SIG-M5 treated with dmso at 0.1 percent for 504 hours (cell line): ENCODE results near the gene PFKFB1.
"Not testable (repeated sequence)": the region's sequence is repeated elsewhere in the genome, so short reads cannot be mapped to it uniquely, and the experiment has no call there.

Source experiments
- DNase-seq: peaks from one replicate; lab custom pipeline; 2025; ENCODE audit not compliant: unreplicated experiment; lab: John Stamatoyannopoulos, UW

The PFKFB1 gene

DNA sequence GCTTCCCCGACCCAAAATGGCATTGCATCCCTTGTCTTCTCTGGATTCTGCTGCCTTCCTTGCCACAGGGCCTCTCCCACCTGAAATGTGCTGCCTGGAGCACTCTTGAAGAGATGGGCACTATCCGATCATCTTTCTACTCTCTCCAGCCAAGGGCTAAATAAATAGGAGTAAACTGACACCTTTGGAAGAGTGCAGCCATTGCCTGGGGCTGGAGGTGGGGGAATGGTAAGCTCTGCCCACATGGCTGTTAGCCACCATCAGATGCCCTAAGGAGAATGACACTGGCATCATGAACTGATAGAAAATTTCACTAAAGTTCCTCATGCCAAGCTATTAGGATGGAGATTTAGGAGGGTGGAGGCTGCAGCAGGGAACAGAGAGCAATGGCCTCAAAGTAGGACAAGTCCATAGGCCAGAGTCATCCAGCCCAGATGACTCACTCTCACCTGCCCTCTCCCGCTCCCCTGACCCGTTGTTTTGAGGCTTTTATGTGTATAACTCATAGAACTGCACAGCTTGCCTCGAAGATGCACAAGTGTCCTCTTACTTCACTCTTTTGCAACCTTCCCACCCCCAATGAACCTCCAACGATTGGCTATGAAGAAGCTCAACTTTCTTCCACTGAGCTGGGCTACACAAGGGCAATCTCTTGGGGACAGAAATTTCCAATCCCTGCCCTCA is 822 bp upstream of the PFKFB1 start:
- DNase-seq = peak; percentile 43

DNA sequence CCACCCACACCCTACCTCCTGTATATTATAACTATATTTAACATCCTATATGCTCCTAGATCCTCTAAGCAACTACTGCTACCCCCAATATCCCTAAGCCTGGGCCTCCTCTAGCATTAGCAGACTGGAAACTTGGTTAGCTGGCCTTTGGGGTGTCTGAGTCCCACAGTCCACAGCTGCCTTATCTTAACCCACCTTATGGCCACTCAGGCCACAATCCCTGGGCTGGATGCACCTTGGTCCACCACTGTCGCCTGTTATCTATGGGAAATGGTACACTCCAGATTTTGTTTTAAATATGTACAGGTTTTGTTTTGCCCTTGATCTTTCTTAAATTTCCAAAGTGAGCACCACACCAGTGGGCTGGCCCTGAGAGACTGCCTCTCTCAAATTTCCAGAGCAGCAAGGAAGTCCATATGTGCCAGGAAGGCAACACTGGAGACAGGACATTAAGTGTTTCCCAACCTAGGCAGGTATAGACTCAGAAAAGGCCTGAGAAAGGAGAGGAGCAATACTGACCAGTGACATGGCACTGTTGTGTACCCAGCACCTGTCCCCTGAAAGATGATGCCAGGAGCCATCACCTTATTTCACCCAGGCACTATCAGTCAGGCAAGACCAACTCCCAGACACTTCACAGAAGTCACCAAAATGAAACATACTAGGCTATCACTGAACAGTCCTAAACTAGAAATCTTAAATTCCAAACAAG is 921 bp downstream of the PFKFB1 start:
- DNase-seq = no peak

DNA sequence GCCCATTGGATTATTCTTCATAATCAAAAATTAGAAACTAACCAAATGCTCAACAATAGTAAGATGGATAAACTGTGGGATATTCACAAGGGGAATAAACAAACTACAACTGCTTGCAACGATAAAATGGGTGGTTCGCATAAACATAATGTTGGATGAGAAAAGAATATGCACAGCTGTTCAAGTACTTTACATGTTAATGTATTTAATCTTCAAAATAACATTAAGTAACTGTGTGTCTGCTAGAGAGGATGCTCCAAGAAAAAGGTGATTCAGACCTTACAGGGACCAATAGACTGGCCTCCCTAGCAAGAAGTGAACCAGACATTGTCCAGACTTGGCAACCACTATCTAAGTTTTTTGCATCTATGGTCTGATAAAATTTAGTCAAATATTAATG is 2.3 kb downstream of the PFKFB1 start:
- no peak for DNase-seq

DNA sequence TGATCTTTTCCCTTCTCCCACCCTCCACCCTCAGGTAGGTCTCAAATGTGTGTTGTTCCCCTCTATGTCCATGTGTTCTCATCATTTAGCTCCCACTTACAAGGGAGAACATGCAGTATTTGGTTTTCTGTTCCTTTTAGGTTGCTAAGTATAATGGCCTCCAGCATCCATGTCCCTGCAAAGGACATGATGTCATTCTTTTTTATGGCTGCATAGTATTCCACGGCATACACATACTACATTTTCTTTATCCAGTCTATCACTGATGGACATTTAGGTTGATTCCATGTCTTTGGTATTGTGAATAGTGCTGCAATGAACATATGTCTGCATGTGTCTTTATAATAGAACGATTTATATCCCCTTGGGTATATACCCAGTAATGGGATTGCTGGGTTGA is 10.7 kb downstream of the PFKFB1 start:
- DNase-seq = not testable (repeated sequence)

DNA sequence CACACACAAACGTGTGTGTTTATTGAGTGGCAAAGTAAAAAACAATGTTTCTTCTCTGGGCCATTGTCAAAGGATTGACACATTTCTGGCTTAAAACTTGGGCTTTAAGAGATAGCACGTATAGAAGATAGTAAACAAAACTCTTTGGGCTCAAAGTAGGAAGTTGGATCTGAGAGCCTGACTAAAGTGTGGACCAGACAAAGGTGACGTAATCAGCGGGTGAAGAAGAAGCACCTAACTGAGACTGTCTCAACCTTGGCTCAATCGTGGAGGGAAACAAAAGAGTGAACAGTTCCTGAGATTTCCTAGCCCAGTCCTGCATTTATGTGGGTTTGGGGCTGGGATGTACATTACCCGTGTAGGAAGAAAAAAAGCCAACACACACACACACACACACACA is 13.7 kb downstream of the PFKFB1 start:
- peak; percentile 9 for DNase-seq

DNA sequence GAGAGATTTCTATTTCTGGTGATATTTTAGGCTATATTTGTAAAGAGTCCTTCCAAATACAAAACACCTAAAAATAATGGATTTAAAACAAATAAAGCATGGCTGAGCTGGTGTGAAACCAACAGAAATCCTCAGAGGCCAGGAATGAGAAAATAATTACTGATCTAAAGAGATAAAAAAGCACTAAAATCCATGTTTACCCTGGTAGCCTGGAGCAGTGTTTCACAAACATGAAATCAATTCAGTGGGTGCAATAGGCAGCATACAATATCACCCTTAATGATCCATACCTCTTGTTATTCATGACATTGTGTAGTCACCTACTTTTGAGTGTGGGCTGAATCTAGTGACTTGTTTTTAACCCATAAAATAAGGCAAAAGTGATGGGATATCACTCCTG is 14.6 kb downstream of the PFKFB1 start:
- DNase-seq = no peak

DNA sequence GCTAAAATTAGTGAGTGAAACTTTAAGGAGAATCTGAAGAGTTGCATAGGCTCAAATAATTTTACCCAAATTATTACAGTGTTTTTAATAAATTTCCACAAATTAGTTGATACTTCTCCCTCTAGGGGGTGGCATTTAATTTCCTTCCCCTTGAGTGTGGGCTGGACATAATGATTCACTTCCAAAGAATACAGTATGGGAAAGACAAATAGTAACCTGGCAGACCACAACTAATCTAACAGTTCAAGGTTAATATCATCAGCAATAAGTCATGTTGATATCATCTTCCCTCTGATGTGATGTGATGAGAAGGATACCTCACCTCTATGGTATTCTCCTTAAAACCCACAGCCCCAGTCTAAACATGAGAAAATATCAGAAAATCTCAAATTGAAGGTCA is 15.5 kb downstream of the PFKFB1 start:
- no peak for DNase-seq

DNA sequence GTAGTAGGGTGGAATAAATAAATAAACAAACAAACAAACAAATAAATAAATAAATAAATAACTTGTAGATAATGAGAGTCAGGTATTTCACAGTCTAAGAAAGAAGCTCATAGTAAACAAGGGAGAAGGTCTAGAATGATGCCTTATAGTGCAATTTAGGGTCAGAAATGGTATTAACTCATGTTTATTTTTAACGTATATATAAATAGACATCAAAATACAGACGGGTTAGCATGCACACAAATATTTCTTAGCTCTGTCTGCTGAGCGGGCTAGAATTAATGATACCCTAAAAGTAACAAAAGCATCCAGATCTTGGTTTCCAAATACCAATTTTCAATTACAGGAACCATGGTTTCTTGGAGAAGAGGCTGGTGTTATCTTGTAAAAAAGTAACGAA is 16.6 kb downstream of the PFKFB1 start:
- DNase-seq = no peak

DNA sequence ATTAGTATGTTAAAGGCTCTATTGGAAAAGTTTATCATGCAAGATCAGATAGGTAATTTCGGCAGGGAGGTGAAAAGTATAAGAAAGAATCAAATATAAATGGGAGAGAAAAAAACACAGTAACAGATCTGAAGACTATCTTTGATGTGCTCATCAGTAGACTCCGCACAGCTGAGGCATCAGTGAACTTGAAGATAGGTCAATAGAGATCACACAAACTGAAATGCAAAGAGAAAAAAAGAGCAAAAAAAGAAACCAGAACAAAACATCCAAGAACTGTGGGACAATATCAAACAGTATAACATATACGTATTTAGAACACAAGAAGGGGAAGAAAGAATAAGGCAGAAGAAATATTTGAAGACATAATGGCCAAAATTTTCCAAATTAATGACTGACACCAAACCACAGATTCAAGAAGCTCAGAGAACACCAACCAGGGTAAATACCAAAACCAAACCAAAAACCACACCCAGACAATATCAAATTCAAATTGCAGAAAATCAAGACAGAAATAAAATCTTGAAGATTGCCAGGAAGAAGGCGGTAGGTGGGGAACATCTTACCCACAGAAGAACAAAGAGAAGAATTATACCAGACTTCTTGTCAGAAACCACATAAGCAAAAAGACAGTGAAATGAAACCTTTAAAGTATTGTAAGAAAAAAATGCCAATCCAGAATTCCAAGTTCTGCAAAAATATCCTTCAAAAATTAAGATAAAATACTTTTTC is 29.1 kb downstream of the PFKFB1 start:
- no peak for DNase-seq

DNA sequence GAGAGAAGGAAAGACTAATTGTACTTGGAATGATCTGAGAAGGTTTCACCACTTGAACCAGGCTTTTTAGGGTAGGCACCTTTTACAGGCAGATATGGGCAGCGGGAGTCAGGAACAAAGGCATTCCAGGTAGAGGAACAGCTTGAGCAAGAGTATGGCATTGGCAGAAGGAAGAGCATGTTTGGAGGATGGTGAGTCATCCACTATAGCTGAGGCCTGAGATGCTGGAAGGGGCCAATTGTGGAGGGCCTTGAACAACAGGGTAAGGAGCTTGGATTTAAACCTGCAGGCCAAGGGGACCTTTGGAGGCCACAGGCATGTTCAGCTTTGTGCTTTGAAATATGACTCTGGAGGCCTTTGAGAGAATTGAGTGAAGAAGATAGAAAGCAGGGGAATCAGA is 32.2 kb downstream of the PFKFB1 start:
- DNase-seq = no peak

DNA sequence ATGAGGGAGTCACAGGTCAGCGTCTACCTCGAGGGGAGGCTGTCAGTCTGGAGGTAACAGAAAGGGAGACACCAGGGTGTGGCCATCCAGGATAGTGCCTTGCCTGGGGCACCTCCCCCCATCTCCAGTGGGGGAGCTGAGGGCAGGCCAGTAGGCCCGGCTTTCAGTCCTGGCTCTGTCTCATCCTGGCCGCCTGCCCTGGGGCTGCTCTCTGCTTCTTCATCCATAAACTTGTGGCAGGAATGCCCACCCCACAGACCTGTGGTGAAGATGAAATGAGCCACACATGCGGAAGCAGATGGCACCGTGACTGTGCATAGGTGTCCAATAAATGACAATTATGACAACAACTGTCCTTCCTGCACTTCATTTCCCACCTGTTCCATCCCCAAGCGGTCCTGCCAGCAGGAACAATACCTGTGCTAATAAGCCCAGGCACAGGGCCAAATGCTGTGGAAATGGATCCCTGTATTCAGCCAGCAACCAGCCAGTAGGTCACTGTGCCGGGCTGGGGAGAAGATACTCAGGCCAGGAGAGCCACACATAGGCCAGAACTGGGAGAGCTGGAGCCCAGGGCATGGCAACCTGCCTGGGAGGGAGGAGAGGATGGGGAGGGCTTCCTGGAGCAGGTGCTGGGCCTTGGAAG is 43.1 kb downstream of the PFKFB1 start:
- DNase-seq = no peak

DNA sequence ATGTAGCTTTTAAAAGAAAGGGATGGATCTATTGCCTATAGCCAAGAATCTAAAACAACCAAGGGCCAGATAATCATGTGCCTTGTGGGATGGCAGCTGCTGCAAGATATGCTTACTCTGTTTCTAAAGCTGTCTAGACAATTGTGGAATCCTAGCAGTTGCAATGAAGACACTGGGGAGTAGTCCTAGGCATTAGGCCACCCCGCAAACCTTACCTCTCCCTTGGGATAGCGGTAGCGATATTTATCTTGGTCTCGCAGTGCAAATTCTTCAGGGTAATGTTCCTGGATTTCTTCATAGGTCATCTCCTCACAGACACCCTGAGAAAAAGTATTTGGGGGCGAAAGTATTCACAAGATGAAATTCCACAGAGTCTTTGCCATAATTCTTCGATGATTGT is 48.8 kb downstream of the PFKFB1 start:
- DNase-seq = no peak

DNA sequence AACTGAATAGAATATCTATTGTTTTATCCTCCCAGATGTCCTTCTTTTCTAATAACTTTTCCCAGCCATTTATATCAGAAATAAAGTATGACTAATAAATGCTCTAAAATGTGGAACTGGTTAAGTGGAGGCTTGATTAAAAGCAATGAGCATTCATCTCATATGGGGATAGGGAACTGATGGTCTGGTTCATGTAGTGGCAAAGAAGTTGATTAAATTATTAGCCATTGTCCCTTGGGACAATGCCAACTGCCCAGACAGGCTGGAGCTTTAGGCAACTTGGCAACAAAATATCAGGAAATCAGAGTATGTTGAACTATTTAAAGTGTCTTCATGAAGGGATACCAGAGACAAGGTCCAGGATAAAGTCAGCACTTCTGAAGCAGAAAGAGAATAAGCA is 49.2 kb downstream of the PFKFB1 start:
- no peak for DNase-seq

DNA sequence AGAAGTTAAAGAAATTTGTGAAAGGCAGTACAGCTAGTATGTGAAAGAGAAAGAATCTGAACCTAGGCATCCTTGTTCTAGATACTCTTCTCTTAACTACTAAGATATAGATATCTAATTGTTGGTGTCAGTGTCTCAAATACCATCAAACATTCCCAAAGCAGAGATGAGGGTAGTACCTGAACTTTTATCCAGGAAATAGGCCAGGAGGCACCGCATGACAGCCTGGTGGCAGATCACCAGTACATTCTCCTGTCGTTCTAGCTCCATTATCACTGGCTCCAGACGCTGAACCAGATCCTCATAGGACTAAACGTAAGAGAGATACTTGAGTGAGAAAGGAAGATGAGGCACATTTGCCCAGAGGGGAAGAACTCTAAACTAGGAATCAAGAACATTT is 56.6 kb downstream of the PFKFB1 start:
- no peak for DNase-seq

DNA sequence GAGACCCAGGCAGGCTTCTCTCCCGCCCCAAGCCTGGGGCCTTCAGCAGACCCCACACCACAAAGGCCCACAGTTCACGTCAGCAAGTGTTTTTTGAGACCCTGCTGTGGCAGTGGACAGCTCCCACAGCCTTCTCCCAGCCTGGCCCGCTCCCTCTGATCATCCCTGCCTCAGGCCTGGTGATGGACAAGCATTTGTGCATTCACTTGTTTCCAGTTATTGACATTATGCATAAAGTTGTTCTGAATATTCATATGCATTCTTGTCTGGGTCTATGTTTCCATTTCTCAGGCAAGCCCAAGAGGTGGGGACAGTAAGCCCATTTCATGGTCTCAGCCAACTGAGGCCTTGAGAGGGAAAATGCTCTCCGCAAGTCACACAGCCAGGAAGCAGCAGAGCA is 58.7 kb downstream of the PFKFB1 start:
- no peak for DNase-seq

DNA sequence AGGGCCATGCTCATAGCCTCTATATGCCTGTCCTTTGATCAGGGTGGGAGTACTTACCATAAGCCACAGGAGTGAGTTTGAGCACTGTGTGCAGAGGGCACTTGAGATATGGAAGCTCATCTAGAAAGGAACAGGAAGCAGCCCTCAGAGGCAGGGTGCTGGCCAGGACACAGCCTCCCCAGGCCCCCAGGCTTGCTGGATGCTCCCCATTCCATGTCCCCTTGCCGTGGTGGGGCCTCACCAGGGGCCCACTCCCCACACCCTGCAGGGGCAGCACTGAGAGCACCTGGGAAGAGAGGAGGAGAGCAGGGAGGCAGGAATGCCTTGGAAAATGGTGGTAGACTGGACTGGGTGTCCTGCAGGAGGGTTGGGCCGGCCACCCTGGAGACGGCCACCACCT is 59.1 kb downstream of the PFKFB1 start:
- no peak for DNase-seq

DNA sequence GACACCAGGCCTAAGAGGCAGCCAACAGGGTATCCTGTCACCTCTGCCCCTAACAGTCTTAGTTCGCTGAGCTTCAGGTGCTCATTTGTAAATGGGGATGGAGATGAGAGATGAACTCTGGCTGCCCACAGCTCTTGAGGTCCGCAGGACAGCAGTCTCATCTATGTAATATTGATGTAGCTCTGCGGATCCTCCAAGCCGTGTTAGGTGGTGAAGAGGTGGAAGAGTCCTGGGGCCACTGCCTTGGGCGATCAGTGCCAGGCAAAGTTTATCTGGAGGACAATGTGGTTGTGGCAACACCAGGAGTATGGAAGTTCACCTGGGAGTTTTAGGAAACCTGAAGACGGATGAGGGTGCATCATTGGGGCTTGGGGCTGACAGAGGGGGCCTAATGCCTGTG is 59.9 kb downstream of the PFKFB1 start:
- DNase-seq = no peak

DNA sequence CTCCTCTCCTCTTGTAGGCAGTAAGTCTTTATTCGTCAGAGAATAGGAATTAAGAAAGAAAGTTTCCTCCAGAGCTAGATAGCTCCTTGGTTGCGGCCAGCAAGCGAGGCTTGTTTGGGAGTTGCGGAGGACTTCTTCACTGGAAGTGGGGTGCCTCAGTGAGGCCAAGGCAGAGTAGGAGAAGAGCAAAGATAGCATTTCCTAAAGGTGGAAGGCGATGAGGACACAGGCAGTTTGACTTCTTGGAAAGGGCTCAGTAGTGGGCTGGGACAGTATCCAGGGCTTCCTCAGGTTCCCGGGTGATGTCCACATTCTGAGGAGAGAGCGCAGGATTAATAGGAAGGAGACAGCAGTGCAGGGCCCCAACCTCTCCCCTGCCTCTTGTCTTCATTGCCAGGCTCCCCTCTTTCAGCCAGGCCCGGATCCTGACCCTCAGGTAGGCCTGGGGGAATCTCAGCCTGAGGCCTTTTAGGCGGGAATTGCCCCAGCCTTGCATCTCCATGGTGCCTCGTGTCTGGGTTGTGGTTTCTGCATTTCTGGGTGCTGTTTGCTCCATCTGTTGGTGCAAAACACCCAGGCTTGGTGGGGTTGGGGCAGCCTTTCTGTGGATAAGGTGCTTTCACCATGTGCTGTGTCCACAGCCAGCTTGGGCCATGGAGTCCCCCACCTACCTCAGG is 60.7 kb downstream of the PFKFB1 start:
- no peak for DNase-seq

DNA sequence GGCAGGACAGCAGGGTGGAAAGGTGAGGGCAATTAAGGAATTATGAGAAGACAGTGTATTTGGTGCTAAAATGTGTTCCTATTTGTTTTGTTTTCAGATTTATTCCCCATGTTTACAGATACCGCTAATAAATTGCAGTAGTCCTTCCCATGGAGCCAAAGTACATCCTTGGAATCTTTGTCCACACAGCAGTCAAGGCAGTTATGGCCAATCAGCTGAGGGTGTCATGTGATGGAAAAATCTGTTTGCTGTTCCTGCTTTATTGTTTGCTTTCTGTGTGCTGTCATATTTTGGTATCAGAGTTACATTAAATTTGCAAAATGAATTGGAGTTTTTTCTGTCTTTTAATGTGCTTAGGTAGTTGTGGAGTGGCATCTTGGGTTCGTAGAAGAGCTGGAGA is 62.9 kb downstream of the PFKFB1 start:
- DNase-seq = no peak

DNA sequence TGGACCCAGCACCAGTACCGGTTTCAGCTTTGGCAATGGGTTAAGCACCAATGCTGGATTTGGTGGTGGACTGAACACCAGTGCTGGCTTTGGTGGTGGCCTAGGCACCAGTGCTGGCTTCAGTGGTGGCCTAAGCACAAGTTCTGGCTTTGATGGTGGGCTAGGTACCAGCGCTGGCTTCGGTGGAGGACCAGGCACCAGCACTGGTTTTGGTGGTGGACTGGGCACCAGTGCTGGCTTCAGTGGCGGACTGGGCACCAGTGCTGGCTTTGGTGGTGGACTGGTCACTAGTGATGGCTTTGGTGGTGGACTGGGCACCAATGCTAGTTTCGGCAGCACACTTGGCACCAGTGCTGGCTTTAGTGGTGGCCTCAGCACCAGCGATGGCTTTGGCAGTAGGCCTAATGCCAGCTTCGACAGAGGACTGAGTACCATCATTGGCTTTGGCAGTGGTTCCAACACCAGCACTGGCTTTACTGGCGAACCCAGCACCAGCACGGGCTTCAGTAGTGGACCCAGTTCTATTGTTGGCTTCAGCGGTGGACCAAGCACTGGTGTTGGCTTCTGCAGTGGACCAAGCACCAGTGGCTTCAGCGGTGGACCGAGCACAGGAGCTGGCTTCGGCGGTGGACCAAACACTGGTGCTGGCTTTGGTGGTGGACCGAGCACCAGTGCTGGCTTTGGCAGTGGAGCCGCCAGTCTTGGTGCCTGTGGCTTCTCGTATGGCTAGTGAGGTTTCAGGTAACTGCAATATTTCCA is 63.5 kb downstream of the PFKFB1 start:
- DNase-seq = no peak

DNA sequence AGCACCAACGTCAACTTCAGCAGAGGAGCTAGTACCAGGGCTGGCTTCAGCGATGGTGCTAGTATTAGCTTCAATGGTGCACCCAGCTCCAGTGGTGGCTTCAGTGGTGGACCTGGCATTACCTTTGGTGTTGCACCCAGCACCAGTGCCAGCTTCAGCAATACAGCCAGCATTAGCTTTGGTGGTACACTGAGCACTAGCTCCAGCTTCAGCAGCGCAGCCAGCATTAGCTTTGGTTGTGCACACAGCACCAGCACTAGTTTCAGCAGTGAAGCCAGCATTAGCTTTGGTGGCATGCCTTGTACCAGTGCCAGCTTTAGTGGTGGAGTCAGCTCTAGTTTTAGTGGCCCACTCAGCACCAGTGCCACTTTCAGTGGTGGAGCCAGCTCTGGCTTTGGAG is 65.1 kb downstream of the PFKFB1 start:
- DNase-seq = no peak
